Fibroblast of pulmonary artery (primary cell): Measurements from ENCODE around the gene PTPRD.

Experiments used
- DNase-seq: peaks from one replicate; pipeline ENCODE4 v3.0.0-alpha.2; 2010; ENCODE audit warnings: low read depth
- H3K4me3 ChIP-seq: replicated peaks from 2 replicates; pipeline ENCODE4 v1.5.1; 2011; ENCODE audit warnings: low read depth, mild to moderate bottlenecking, control low read depth, low read length, moderate library complexity
- CTCF ChIP-seq: IDR thresholded peaks from 2 replicates; pipeline ENCODE4 v1.5.1; 2011; ENCODE audit warnings: mild to moderate bottlenecking, control low read depth, low read length, inconsistent platforms; ENCODE audit errors: missing control alignments

Gene PTPRD

GRCh38 chr9:8887369-8887768, 1725.4 kb downstream of the PTPRD start:
- no peak for DNase-seq
- TF ChIP-seq CTCF: no peak
- H3K4me3 ChIP-seq: no peak overlapping the region

- DNase-seq: no peak
- TF ChIP-seq CTCF: no peak
- no peak overlapping the region for H3K4me3 ChIP-seq
These were observed 1729.5 kb downstream of the PTPRD start for GRCh38 chr9:8883321-8883720.

- no peak for TF ChIP-seq CTCF
- DNase-seq: no peak
- no peak overlapping the region for H3K4me3 ChIP-seq
These were observed 1732.7 kb downstream of the PTPRD start for GRCh38 chr9:8880060-8880459.

GRCh38 chr9:8879284-8879683, 1733.5 kb downstream of the PTPRD start:
- no peak for TF ChIP-seq CTCF
- no peak for DNase-seq
- H3K4me3 ChIP-seq: no peak overlapping the region

- DNase-seq: no peak
- TF ChIP-seq CTCF: no peak
These were observed 1734.9 kb downstream of the PTPRD start for GRCh38 chr9:8877753-8878494.

GRCh38 chr9:8876303-8876702, 1736.5 kb downstream of the PTPRD start:
- DNase-seq: no peak
- no peak for TF ChIP-seq CTCF

More at GRCh38 chr9:8877753-8878494, 1734.9 kb downstream of the PTPRD start:
- no peak overlapping the region for H3K4me3 ChIP-seq

GRCh38 chr9:8874482-8874881, 1738.3 kb downstream of the PTPRD start:
- DNase-seq: no peak
- TF ChIP-seq CTCF: no peak
- no peak overlapping the region for H3K4me3 ChIP-seq

More at GRCh38 chr9:8876303-8876702, 1736.5 kb downstream of the PTPRD start:
- no peak overlapping the region for H3K4me3 ChIP-seq
